DMS53 treated with DMSO at 0.1 percent for 48 hours (cell line): Measurements from ENCODE around the gene FAM174B.

ENCODE experiments used
- DNase-seq: peaks from one replicate; lab custom pipeline; 2025; ENCODE audit not compliant: unreplicated experiment; lab: John Stamatoyannopoulos, UW

The FAM174B gene

GRCh38 chr15:92574566-92574965 lies 81.0 kb downstream of the FAM174B start:
- no peak for DNase-seq

GRCh38 chr15:92574161-92574560 lies 81.4 kb downstream of the FAM174B start:
- DNase-seq, result no peak

- DNase-seq, result no peak
Measured at GRCh38 chr15:92571824-92572223, 83.8 kb downstream of the FAM174B start.

GRCh38 chr15:92570391-92570790 lies 85.2 kb downstream of the FAM174B start:
- no peak for DNase-seq

- DNase-seq, result no peak
Measured at GRCh38 chr15:92569778-92570177, 85.8 kb downstream of the FAM174B start.
